GM19025 (cell line): ENCODE data around the gene CASP8AP2.
"Not testable (repeated sequence)": the region's sequence is repeated elsewhere in the genome, so short reads cannot be mapped to it uniquely, and the experiment has no call there.

Experiments
- ATAC-seq: cut with Tn5 transposase; IDR thresholded peaks from one replicate; pipeline ENCODE4 v1.9.1; 2021; ENCODE audit warnings: mild to moderate bottlenecking, low read depth, moderate library complexity; ENCODE audit not compliant: unreplicated experiment

CASP8AP2 gene

GRCh38 chr6:89819336-89820130 is 10.1 kb upstream of the CASP8AP2 start, which contains the start of gene MDN1:
MDN1 (minus strand) TSS chr6:89819794; CDS start chr6:89819607, 187 bp downstream.
- peak; percentile 97 for ATAC-seq

GRCh38 chr6:89826029-89826528 is 3.6 kb upstream of the CASP8AP2 start:
- ATAC-seq: no peak

- ATAC-seq: not testable (repeated sequence)
Observed at GRCh38 chr6:89828475-89828987, 1.1 kb upstream of the CASP8AP2 start.

- ATAC-seq: peak; percentile 28
Observed at GRCh38 chr6:89828988-89829471, 650 bp upstream of the CASP8AP2 start.

GRCh38 chr6:89830170-89830809 is 610 bp downstream of the CASP8AP2 start:
- no peak for ATAC-seq

- ATAC-seq: peak; percentile 97
Observed at GRCh38 chr6:89834884-89835792, 5.5 kb downstream of the CASP8AP2 start.

GRCh38 chr6:89836639-89837222 is 7.1 kb downstream of the CASP8AP2 start:
- ATAC-seq: no peak

GRCh38 chr6:89840538-89840937 is 10.9 kb downstream of the CASP8AP2 start:
- ATAC-seq: no peak

- ATAC-seq: no peak
Observed at GRCh38 chr6:89842228-89842627, 12.5 kb downstream of the CASP8AP2 start.

- ATAC-seq: no peak
Observed at GRCh38 chr6:89843070-89843469, 13.4 kb downstream of the CASP8AP2 start.

- ATAC-seq: not testable (repeated sequence)
Observed at GRCh38 chr6:89847513-89847912, 17.8 kb downstream of the CASP8AP2 start.

- no peak for ATAC-seq
Observed at GRCh38 chr6:89853068-89853467, 23.4 kb downstream of the CASP8AP2 start.

GRCh38 chr6:89858041-89858440 is 28.4 kb downstream of the CASP8AP2 start:
- no peak for ATAC-seq

GRCh38 chr6:89859744-89860143 is 30.1 kb downstream of the CASP8AP2 start:
- ATAC-seq: no peak

- peak; percentile 45 for ATAC-seq
Observed at GRCh38 chr6:89862273-89862672, 32.6 kb downstream of the CASP8AP2 start.

- ATAC-seq: no peak
Observed at GRCh38 chr6:89862698-89863097, 33.0 kb downstream of the CASP8AP2 start.

GRCh38 chr6:89866024-89866678 is 36.5 kb downstream of the CASP8AP2 start:
- no peak for ATAC-seq

- ATAC-seq: no peak
Observed at GRCh38 chr6:89873721-89874120, 44.0 kb downstream of the CASP8AP2 start.

- ATAC-seq: no peak
Observed at GRCh38 chr6:89874438-89874837, 44.8 kb downstream of the CASP8AP2 start.
